Activated CD4-positive, alpha-beta T cell treated with anti-CD3 and anti-CD28 coated beads for 48 hours (primary cell): ENCODE measurements around the gene ADCY4.
A peak's percentile ranks its signal among the peaks of the same experiment; 100 is the strongest.

ENCODE experiments used
- DNase-seq: peaks from one replicate; pipeline ENCODE4 v3.0.0-alpha.2; 2020

The ADCY4 gene

DNA sequence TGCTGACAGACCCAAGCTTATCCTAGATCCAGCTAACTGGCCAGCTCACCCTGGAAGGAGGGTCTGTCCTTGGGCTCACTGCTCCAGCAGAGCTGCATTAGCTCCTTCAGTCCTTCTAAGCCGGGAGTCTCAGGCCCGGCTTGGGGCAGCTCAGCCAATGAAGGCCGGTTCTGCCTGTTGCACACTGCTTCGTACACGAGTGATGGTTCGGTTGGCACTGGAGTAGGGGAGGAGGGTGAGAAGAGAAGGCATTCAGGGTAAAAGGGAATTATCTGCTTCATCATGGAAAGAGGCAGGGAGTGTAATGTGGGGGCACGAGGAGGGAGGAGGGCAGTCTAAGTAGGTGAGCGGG lies 2.9 kb upstream of the ADCY4 start:
- no peak for DNase-seq

DNA sequence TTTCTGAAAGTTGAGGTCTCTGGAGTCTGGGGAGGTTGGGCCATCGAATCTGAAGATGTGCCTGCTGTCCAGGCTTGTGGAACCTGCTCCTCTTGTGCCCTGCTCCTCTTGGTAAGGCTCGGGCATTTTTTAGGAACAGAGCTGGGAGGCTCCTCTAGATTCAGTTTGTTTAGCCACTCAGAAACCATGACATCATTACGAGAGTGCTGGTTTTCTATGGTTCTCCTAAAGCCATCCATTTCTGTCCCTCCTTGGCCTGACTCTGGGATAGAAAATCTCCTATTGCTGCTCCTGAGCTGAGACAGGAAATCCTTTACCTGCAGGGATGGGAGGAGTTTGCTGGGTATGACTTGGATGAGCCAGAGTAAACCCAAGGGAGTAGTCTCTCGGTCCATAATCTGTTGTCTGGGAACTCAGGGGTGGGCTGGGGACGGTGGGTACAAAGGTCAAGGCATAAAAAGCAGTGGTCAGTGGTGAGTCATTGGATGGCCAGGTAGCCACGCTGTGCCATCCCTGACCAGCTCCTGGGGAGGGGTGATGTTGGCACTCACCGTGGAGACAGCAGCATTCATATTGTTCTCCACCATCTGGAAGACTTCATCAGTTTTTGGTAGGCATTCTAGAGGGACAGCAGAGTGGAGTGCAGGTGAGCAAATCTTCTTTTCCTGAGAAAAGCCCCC lies 2.4 kb upstream of the ADCY4 start:
- DNase-seq = no peak

DNA sequence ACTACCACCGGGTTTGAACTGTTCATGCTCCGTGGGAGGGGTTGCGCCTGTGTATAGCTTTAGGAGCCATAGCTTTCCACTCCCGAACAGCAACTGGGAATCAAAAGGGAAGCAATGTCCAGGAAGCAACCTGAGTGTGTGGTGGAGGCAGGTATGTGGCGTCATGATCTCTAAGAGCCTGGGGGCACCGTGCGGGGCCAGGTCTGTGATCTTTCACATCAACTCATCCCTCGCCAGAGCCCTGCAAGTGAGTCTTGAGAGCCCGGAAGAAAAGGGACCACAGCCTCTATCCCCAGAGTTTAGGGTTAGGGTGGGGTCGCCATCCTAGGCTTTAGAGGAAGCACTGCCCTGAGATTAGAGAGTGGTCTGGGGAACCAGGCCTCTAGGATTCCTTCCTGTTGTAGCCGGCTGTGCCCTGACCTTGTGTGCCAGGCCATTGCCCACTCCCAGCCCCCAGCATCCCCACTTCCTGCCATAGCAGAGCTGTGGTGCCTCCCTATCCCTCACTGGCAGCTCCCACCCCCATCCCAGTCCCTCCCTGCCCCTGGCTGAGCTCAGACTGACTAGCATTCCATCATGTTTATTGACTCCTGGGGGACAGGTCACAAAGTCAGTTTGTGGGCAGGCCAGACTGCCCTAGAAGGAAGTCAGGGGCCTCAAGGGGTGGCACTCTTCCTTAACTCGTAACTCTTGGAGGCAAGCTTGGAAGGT lies 745 bp upstream of the ADCY4 start:
- DNase-seq = no peak

GRCh38 chr14:24332268-24332993 lies 2.4 kb downstream of the ADCY4 start:
- peak; percentile 90 for DNase-seq

GRCh38 chr14:24331731-24332267 lies 3.1 kb downstream of the ADCY4 start:
- no peak for DNase-seq

DNA sequence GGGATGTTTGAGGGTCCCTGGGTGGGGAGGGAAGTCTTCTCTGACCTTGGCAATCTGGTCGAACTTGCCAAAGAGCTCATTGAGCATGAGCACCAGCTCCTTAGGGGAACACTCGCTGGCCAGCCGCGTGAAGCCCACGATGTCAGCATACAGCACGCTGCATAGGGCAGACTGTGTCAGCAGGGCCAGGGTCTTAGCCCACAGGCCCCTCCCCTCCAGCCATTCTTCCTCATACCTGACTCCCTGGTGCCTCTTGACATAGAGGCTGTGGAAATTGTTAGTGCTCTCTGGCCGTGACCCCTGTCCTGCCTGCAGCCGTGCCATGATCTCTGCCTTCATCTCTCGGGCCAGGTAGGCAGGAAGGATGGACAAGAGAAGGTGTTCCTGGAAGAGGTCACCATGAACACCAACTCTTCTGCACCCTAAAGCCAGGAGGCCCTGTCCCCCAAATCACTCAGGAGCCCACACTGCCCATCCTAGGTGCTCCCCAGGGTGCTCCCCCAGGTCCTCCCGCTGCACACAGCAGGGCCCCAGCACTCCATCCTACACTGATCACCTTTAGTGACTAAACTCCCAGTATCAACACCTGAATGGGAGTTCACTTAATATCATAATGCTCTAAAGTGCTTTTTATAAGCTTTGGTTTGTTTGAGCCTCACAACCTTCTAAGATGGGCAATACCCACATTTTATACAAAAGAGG lies 3.7 kb downstream of the ADCY4 start:
- no peak for DNase-seq

DNA sequence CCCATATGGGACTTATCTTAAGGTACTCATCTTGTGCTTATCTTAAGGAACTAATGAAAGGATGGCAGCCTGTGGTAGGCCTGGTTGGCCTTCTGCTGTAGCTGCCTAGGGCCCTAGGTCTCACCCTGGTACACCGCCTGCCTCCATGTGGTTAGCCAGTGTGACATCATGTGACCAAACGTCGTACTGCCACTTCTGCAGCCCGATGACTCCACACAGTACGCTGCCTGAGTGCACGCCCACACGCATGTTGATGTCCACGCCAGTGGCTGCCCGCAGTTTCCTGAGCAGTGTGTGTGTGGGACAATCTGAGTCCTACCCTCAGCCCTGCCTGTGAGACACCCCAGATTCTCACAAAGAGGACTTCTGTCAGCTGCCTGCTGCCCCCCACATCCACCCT lies 5.1 kb downstream of the ADCY4 start:
- peak; percentile 59 for DNase-seq

DNA sequence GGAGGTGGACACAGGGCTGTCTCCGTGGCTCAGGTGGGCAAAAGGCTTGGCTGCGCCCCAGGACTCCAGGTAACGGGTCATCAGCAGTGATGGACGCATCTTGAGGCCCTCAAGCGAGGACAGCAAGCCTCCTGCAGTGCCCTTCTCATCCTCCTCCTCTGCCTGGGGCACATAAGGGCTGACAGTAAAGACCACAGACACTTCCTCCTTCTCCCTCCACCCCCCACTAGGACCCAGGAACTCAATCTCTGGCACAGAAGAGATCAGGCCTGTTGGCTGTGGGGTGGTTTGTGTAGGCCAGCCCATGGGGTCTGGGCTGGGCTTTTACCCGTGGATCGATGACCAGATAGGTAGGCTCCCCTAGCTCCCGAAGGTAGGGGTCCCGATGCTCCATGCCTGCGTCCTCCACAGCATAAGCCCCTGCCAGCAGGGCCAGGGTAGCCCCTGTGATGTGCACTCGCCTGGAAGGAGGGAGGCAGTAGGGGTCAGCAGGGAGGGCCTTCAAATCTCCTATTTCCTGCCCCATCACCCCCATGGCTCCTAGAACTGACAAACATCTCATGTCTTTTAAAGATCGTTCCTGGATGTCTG lies 5.7 kb downstream of the ADCY4 start:
- no peak for DNase-seq

- DNase-seq = peak; percentile 36
Measured at GRCh38 chr14:24327914-24328313, 7.0 kb downstream of the ADCY4 start.

GRCh38 chr14:24327303-24327702 lies 7.6 kb downstream of the ADCY4 start:
- DNase-seq = no peak

GRCh38 chr14:24325963-24326362 lies 8.9 kb downstream of the ADCY4 start:
- DNase-seq = no peak

DNA sequence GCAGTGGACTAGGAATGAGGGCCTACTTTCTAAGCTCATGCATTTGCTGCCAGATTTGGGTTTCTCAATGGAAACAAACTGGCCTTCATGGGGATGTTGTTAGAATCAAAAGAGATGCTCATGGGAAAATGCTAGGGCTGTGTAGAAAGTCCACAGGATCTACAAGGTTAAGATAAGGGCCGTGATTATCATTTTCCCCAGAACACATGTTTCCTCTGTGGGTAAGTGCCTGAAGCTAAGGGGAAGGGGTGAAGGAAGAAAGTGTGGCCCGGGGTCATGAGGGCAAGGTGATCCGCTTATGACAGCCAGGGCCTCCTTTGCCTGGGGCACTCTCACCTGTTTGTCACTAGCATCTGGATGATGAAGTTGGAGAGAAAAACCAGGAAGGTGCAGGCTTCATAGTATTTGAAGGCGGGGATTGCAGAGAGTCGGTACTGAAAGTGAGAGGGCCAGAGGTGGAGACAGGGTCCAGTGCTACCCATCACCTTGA lies 9.8 kb downstream of the ADCY4 start:
- DNase-seq = no peak

GRCh38 chr14:24324024-24324423 lies 10.8 kb downstream of the ADCY4 start:
- DNase-seq = no peak

DNA sequence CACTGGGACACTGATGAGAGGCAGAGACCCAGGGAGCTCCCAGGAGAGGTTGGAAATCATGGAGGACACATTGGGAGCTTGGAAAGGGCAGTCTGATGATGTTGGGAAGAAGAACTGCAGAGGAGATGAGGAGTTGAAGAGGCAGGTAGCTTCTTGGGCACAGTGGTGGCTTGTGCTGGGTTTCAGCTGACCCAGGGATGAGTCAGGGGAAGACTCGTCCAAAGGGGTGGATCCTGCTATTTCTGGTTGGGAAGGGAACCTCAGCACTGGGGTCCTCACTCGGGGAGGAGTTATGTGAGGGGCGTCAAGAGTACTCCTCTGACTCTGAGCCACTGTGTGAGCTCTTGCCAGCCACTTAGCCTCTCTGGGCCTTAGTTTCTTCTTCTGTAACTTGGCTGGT lies 11.5 kb downstream of the ADCY4 start:
- no peak for DNase-seq

GRCh38 chr14:24322672-24323071 lies 12.2 kb downstream of the ADCY4 start:
- no peak for DNase-seq

DNA sequence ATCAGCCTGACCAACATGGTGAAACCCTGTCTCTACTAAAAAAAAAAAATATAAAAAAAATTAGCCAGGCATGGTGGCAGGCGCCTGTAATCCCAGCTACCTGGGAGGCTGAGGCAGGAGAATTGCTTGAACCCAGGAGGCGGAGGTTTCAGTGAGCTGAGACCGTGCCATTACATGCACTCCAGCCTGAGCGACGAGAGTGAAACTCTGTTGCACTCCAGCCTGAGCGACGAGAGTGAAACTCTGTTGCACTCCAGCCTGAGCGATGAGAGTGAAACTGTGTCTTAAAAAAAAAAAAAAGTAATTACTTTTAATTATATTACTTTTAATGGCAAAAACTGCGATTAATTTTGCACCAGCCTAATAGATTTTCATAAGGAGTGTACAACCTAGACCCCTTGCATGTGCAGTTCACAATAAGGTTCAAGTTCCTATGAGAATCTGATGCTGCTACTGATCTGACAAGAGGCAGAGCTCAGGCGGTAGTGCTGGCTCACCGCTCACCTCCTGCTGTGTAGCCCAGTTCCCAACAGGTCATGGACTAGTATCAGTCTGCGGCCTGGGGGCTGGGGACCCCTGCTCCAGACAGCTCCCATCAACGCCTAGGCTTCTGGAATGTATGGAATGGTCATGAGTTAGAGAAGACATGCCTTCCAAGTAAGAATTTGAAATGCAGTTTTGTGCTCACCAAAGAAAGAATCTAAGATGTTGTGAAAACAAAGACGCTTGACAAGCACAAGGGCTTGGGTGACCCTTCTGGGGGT lies 13.5 kb downstream of the ADCY4 start:
- no peak for DNase-seq

DNA sequence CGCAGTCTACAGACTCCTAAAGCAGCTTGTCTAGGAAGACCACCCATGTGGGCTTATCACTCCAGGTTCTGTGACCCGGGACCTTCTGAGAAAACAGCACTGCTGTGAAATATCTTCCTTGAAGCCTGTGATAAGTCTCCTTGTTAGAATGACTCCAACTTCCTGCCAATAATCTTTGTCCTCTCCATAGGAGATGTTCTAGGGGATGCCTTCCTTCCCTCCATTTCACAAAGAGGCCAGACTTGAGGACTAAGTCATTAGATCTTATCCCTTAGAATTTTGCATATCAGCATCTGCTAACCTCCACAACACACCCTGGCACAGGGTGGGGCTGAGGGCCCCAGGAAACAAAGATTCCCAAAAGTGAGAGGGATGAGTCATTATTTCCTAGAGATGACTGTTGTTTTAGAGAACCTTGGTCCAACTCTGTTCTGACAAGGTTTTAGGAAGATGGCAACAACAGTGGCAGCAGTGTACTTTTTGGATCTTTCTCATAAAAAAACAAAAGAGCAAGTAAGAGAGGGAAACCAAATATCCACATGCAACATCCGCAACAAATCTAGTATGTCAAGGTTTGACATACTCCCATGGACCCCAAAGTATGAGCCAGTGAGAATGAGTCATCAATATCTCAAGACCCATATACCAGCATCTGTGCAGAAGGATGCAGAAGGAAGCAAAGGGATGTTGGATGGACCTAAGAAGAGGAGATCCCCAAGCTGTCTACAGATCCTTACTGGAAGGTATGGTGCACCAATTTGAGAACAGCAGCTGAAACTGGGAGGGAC lies 17.5 kb downstream of the ADCY4 start:
- no peak for DNase-seq

- DNase-seq = no peak
Measured at GRCh38 chr14:24316597-24316950, 18.3 kb downstream of the ADCY4 start.

- DNase-seq = no peak
Measured at GRCh38 chr14:24315807-24316596, 18.9 kb downstream of the ADCY4 start.

DNA sequence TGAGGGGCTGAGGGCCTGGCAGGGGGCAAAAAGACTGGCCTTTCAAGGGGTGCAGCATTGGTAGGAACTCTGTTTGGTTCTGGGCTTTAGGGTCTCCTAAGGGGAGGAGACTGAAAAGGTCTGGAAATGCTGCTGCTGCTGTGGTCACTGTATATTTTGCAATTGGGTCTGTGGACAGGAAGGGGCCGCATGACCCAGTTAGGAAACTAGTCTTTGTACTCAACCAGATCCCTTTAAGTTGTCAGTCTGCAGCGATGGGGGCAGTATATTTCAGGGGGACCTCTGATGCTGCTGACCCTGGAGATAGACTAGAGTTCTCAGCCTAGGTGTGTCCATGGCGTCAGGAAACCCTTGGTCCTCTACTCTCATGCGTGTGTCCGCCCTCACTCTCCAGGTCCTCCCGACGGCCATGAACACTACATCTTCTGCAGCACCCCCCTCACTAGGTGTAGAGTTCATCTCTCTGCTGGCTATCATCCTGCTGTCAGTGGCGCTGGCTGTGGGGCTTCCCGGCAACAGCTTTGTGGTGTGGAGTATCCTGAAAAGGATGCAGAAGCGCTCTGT lies 19.5 kb downstream of the ADCY4 start:
- DNase-seq = no peak
